Thyroid gland (tissue), 4 donors: ENCODE data around the gene EML6.

Source experiments
- POLR2A ChIP-seq, 2 donors: fragments of 450-650 bp; IDR thresholded peaks; one replicate each; pipeline ENCODE4 v1.6.1; 2017; ENCODE audit warnings: antibody characterized with exemption in 2 of 2, mild to moderate bottlenecking in 2 of 2, moderate library complexity in 1 of 2
- TF ChIP-seq, protein P1 (sequence below), 6 experiments: fragments of 200-600 bp in 3 of 6; fragments of 450-650 bp in 3 of 6; sonication (generic) in 3 of 6; IDR thresholded peaks; one replicate each; pipeline ENCODE4 v1.5.1; 2016 to 2019; ENCODE audit warnings: antibody characterized with exemption in 6 of 6, mild to moderate bottlenecking in 2 of 6, inconsistent platforms in 1 of 6, moderate library complexity in 1 of 6

DNA sequence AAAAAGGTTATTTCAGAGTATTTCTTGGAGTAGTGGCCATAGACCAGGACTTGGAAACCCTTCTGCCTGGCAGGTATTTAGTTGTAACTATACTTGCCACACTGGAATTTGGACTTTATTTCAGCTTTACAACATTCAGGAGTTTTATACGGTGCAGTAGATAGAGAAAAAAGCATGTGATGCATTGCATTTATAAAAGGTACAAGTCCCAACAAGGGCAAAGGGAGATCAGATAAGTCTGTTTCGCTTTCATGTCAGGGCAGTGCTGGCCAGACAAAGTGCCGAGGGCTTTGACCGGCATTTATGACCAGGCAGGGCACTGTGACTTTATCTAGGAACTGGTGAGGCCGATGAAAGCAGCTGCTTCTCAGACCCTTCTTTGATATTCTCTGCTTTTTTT, 181.4 kb downstream of the EML6 start:
- no peak for TF ChIP-seq POLR2A (IDR thresholded peaks at IDR 0.05)
- TF ChIP-seq, protein P1, sequence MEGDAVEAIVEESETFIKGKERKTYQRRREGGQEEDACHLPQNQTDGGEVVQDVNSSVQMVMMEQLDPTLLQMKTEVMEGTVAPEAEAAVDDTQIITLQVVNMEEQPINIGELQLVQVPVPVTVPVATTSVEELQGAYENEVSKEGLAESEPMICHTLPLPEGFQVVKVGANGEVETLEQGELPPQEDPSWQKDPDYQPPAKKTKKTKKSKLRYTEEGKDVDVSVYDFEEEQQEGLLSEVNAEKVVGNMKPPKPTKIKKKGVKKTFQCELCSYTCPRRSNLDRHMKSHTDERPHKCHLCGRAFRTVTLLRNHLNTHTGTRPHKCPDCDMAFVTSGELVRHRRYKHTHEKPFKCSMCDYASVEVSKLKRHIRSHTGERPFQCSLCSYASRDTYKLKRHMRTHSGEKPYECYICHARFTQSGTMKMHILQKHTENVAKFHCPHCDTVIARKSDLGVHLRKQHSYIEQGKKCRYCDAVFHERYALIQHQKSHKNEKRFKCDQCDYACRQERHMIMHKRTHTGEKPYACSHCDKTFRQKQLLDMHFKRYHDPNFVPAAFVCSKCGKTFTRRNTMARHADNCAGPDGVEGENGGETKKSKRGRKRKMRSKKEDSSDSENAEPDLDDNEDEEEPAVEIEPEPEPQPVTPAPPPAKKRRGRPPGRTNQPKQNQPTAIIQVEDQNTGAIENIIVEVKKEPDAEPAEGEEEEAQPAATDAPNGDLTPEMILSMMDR (IDR thresholded peaks at IDR 0.05): no peak
